Spleen (tissue), 7 donors: ENCODE measurements around the gene BABAM2.

Experiments
- CTCF ChIP-seq, 11 experiments: fragments of 200-600 bp in 7 of 11; fragments of 450-650 bp in 4 of 11; sonication (generic) in 4 of 11; IDR thresholded peaks in 8 of 11; conservative IDR thresholded peaks in 3 of 11; 1 replicate in 7 of 11; 2 replicates in 4 of 11; pipeline versions ENCODE4 v1.4.0 to v1.8.0; 2016 to 2021; ENCODE audit warnings: antibody characterized with exemption in 11 of 11, inconsistent platforms in 4 of 11, mild to moderate bottlenecking in 1 of 11
- POLR2AphosphoS5 ChIP-seq, 3 donors: sonication (generic); formaldehyde crosslinking; IDR thresholded peaks; one replicate each; pipeline ENCODE4 v1.5.1; 2017; ENCODE audit warnings: antibody characterized with exemption in 3 of 3
- donor health status: DM: no; HTN: no; CAD: no; lungs with moderate emphysema.
- donor health status: DM: no; HTN: no; CAD: no.
- donor health status: DM: no; HTN: no; CAD: no.

GRCh38 chr2:28287256-28287915 is 396.9 kb downstream of the BABAM2 start:
- TF ChIP-seq CTCF (IDR thresholded peaks at IDR 0.05 in 8 of 11, conservative IDR thresholded peaks at IDR 0.05 in 3 of 11) = no peak
- no peak for TF ChIP-seq POLR2AphosphoS5 (IDR thresholded peaks at IDR 0.05)
